HG02623 (cell line): Measurements from ENCODE around the gene TMEM45B.
"Not testable (repeated sequence)": the region's sequence is repeated elsewhere in the genome, so short reads cannot be mapped to it uniquely, and the experiment has no call there.

Experiments used
- ATAC-seq: cut with Tn5 transposase; IDR thresholded peaks from one replicate; pipeline ENCODE4 v1.9.1; 2021; ENCODE audit warnings: moderate library complexity; ENCODE audit not compliant: unreplicated experiment

Gene TMEM45B

DNA sequence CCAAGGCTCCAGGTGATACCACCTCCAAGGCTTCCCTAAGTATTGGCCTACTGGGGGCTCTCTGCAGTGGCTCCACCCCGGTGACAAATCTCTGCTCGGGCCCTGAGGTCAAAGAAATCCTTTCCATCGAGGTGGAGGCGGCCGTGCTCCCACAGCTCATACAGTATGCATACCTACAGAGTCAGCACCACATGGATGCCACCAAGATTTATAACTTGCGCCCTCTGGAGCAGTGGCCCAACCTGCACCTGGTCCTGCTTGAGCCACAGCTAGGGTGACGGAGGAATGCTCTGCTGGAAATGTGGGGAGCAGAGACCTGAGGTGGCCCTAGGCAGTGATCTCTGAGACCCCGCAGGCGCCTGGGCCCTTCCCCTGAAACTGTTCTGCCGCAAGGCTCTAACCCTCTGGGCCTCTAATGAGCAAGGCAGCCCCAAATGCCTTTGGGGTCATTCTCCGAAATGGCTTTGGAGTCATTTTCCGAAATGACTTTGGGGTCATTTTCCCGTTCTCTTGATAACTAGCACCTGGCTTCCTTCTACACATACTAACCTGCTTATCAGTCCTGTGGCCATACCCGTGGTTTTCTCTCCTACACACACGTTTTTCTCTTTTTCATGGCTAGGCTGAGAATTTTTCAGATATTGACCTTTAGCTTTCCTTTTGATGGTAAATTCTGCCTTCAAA lies 33.9 kb downstream of the TMEM45B start:
- no peak for ATAC-seq

DNA sequence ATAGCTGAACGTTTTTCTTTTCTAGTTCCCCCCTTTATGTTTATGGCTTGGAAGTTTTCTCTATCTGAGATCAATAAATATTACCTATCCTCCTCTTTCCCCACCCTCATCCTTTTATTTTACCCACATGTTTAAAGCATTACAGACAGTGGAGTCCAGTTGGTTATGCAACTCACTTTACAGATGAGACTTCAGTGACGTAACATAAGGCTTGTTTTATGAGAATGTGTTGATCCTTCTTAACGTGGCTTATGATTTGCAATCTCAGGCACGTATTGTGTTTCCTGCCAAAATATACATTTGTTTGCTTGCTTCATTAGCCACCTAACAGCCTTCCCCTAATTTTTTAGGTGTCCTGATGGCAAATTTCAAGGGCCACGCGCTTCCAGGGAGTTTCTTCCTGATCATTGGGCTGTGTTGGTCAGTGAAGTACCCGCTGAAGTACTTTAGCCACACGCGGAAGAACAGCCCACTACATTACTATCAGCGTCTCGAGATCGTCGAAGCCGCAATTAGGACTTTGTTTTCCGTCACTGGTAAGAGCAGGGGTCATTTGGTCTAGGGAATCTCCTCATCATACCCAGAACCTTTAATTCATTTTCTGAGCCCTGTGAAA lies 36.6 kb downstream of the TMEM45B start:
- no peak for ATAC-seq

GRCh38 chr11:129853518-129854231 lies 38.0 kb downstream of the TMEM45B start:
- ATAC-seq, result no peak

GRCh38 chr11:129854232-129854805 lies 38.7 kb downstream of the TMEM45B start:
- no peak for ATAC-seq

- ATAC-seq, result no peak
These were observed 39.4 kb downstream of the TMEM45B start for GRCh38 chr11:129855086-129855485.

DNA sequence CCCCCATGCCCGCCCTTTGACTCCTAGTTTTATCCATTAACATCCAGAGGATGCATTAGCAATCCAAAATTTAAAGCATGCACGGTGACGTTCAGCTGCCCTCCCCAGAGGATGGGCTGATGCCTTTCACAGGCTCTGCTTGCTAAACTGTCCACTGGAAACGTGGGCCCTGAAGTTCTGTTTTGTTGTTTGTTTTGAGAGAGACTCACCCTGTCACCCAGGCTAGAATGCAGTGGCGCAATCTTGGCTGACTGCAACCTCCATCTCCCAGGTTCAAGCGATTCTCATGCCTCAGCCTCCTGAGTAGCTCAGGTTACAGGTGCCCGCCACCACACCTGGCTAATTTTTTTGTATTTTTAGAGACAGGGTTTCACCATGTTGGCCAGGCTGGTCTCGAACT lies 40.4 kb downstream of the TMEM45B start:
- no peak for ATAC-seq

DNA sequence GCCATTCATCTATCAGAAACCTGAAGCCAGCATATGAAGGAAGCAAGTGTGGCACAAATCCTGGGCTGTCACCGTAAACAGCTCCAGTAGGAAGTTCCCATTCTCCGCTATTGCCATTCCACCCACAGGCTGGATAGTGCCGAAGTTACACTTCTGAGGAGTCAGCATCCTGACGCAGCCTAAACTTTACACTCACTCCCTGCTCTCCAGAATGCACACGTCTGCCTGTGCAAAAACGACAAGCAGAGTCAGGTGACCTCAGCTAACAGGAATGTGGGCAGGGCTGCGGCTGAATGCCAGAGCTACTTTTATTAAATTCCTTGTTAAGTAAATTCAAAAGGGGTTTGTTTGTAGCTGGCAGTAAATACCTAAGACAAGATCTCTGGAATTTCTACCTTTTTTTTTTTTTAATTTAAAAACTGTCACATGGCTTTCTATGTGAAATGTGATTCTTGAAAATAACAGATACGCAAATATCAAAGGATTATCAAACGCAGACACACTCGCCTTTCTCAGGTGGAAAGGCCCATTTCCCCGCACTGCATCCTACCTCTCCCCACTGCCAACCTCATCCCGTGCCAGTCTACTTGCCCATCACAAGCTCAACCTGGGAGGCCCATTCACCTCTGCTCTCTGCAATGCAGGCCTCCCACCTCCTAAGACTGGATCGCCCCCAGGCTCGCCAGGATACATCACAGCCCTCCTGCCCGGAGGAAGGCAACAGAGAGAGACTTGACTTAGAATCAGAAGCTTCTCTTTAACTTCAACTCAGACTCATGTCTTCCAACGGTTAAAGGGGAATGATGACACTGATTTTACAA lies 46.3 kb downstream of the TMEM45B start:
- no peak for ATAC-seq

DNA sequence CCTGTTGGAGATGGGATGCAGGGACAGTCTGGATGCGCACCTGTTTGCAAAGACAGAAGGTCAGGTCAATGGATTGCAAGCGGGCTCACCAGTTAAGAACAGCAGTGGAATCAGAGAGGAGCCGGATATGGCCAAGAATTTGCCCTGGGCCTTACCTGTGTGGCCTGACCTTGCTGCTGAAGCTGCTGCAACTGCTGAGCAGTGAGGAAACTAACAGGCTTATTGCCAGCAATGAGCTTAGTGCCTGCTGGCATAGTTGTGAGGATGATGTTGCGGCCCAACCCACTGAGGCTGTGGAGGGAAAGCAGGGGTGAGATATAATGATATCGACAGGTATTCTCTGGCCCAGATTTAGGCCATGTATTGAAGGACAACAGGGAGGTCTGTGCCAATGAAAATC lies 49.2 kb downstream of the TMEM45B start:
- ATAC-seq, result no peak

DNA sequence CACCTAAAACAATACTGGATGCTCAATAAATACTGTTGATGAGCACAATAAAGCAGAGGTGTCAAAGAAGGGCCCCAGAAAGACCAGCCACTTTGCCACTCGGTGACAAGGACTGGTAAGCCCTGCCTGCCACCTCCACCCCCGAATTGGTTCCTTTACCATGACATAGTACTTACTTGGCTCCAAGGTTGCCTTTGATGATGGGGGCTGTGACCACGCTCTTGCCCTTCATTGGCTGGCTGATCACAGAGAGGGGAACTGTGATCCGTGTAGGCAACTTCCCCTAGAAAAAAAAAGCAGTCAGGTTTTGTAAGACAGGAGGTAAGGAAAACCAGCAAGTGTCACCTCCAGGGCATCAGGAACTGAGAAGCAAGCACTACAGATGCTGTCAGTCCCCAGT lies 50.1 kb downstream of the TMEM45B start:
- ATAC-seq, result no peak

DNA sequence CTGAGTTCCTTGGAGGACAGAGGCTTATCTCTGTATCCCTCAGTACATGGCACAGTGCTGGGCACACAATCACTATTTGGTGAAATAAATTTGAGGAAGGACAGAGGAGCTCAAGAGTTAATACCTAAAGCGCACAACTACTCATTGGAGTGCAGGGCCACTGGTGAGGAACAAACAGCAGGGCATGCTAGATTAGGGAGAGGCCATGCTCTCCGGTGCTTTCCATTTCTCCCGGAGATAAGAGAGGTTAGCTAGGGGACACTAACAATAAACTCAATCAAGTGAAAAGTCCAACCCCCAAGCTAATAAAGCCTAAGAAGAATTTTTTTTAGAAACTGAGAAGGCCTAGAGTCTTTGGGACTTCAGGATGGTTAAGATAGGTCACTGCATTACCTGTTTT lies 50.7 kb downstream of the TMEM45B start:
- ATAC-seq, result no peak

GRCh38 chr11:129868626-129869025 lies 53.0 kb downstream of the TMEM45B start:
- ATAC-seq, result not testable (repeated sequence)

DNA sequence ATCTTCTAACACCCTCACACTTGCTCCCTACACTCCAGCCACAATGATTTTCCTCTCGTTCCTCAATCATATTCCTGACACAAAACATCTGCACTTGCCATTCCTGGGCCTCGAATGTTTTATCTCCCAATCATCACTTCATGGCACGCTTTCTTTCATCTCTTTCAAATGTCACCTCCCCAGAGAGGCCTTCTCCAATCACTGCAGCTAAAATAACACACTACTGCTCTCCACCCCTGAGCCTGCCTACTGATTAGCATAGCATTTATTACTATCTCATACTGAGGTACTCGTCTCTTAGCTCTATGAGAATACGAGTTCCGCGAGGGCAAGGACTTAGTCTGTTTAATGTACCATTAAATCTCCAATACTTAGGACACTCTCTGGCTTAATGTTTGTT lies 56.3 kb downstream of the TMEM45B start:
- ATAC-seq, result no peak

- no peak for ATAC-seq
These were observed 64.7 kb downstream of the TMEM45B start for GRCh38 chr11:129880311-129880710.

DNA sequence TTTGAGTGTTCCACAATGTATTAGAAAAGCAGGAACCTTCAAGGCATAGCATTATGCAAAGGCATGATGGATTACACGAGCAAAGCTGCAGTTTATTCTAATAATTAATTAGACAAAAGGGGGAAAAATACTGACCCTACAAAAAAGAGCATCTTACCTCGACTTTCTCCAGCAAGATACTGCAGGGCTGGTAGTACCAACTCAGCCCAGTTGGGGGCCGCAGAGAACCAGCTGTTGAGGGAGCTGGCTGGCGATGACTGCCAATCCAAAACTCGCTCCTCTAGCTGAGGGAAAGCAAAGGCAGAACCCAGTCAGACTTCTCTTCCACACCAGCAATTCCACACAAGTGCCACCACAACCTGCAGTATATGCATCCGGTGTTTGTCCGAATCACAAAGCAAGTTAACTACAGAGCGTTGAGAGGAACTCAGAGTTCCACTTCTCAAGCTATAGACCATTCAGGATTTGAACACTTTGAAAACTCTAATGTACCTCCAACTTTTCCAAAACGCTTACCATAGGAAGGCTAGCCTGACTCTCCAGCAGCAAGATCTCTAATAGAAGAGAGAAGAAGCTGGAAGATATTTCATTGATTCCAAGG lies 66.0 kb downstream of the TMEM45B start:
- no peak for ATAC-seq

GRCh38 chr11:129884581-129884980 lies 68.9 kb downstream of the TMEM45B start:
- ATAC-seq, result no peak

GRCh38 chr11:129885381-129885780 lies 69.7 kb downstream of the TMEM45B start:
- ATAC-seq, result no peak

DNA sequence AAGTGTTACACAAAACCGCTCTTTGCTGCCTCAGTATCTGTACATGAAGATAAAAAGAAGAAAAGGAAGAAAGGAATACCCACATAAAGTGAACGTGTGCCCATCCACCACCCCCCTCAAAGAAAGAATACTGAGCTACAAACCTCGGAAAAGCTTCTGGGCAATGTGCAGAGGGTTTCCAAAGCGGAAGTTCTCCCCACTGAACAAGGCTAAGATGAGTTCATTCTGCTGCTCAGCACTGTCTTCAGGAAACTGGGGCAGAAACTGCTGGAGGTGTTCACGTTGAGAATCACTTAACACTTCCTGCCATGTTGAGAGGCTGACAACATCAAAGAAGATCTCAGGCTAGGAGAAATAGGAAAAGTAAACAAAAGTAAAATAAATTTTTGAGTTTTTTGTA lies 72.8 kb downstream of the TMEM45B start:
- ATAC-seq, result no peak

DNA sequence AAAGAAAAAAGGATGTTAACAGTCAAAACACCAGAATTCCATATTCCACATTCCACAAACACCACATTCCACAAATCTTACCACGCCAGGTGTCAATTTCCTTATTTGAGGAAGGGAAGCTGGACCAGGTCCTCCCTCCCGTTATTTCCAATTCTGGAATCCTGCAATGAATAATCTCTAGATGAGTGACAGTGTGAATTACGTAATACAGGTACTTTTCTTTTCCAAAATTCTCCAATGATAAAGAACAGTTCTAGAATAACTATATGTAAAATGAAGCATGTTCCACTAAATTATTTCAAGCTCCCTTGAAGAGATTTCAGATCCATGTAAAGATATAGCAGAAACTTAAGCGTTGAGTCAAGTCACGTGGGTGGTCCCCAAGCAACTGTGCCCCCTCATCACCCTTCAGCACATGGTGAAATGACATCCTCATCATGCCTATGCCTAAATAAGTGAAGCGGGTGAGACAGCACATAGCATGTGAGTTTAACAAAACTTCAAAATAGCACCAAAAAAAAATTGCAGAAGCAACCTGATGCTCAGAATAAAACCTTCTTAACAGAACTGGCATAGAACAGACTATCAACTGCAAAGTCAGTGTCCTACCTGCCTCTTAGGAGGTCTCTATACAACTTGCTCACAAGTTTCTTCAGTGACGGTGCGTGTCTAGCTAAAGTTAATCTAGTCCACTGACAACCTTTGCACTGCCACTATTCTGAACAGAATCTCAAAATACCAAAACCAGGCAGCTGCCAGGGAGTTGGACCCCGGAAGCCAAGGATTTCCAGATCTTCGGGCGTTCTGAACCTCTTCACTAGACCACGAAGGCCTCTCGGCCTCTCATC lies 78.9 kb downstream of the TMEM45B start:
- ATAC-seq, result no peak

GRCh38 chr11:129895126-129896041 lies 79.7 kb downstream of the TMEM45B start, which contains the start of gene NFRKB:
NFRKB (minus strand) TSS chr11:129895578; CDS start chr11:129892849, 2,729 bp downstream.
- peak; percentile 98 for ATAC-seq
